OCI-LY3 (cell line): ENCODE measurements around the gene ZFYVE28.

ENCODE experiments used
- CTCF ChIP-seq: fragments of 200-600, 300-600 bp; sonication (generic); IDR thresholded peaks from 2 replicates; pipeline ENCODE4 v1.5.1; 2014; ENCODE audit warnings: antibody characterized with exemption, low read length, low read depth
- EZH2phosphoT487 ChIP-seq: fragments of 200-600 bp; shearing (Covaris generic); IDR thresholded peaks from 2 replicates; pipeline ENCODE4 v1.6.1; 2018; ENCODE audit warnings: antibody characterized with exemption, mixed run types, low read depth

DNA sequence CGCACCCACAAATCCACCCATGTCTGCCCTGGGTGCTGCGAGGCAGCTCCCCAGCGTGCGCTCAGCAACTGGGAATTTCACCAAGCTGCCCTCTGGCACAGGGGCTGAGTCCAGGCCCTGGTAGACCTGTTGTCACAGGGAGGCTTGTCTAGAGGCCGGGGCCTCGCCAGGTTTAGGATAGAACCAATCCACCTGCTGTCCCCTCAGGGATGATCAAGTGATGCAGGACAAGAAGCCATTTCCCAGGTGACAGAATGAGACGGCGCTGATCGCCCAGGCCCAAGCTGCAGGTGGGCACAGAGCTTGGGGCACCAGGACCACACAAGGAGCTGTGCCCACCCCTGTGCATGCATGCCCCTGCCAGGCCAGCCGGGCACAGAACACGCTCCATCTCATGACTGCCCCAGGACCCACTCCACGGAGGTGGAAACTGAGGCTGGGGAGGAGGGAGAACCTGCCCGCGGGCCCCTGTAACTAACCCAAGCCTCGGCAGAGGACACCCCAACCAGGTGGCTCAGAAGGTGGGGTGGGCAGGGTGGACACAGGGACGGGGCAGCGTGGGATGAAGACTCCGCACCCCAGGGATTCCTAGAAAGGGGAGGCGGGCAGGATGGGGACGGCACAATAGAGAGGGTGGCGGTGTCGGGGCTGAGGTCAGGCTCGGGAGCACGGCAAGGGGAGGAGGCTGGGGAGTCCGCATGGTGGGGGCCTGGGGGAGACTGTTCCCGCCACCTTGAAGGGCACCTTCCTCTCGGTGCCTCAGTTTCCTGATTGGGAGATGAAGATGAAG, 78.0 kb downstream of the ZFYVE28 start:
- TF ChIP-seq CTCF (no peak), EZH2phosphoT487 (no peak)
